ENCODE measurements around the gene MRPL58.

DNA sequence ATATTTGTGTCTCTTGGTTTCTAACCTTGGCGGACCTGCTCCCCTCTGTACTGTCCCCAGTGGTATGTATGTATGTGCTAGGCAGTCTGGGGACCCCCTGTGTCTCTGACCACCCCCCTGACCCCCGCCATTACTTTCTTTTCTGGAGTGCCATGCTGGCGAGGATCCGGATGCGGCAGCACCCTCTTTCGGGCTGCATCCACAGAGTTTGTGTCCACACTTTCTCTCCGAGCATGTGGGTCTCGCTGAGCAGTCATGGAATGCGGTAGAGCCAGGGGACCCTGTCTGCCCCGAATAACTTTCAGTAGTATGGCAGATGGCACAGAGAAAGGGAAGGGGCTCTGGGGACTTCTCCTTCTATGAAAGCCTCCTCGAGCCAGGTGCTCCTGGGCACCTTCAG is 51.6 kb downstream of the MRPL58 start:
- no peak for TF ChIP-seq POLR2A (IDR thresholded peaks at IDR 0.05)
- TF ChIP-seq, protein P1, sequence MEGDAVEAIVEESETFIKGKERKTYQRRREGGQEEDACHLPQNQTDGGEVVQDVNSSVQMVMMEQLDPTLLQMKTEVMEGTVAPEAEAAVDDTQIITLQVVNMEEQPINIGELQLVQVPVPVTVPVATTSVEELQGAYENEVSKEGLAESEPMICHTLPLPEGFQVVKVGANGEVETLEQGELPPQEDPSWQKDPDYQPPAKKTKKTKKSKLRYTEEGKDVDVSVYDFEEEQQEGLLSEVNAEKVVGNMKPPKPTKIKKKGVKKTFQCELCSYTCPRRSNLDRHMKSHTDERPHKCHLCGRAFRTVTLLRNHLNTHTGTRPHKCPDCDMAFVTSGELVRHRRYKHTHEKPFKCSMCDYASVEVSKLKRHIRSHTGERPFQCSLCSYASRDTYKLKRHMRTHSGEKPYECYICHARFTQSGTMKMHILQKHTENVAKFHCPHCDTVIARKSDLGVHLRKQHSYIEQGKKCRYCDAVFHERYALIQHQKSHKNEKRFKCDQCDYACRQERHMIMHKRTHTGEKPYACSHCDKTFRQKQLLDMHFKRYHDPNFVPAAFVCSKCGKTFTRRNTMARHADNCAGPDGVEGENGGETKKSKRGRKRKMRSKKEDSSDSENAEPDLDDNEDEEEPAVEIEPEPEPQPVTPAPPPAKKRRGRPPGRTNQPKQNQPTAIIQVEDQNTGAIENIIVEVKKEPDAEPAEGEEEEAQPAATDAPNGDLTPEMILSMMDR (IDR thresholded peaks at IDR 0.05), result no peak
